Right renal pelvis (tissue), 4 donors: ENCODE data around the gene MLANA. TPM values are rescaled to one million over a fixed set of nuclear protein-coding genes. Genes with fewer than 3 reads are reported as not detected.
"Not testable (repeated sequence)": the region's sequence is repeated elsewhere in the genome, so short reads cannot be mapped to it uniquely, and the experiment has no call there.

Experiments used
- DNase-seq, 4 donors: peaks; one replicate each; pipeline ENCODE4 v3.0.0-alpha.2; 2013; ENCODE audit warnings: low read depth in 4 of 4, low spot score in 3 of 4, missing footprints in 1 of 4
- polyA plus RNA-seq, 4 donors: library from polyadenylated mRNA; unstranded; fragments of 120-200 nt; gene quantifications; one replicate each; pipeline ENCODE4 v1.2.1, GENCODE V29; 2013; ENCODE audit not compliant: insufficient read length in 4 of 4

Gene MLANA
- polyA plus RNA-seq, 4 donors: 0.61 to 1.4 (median 0.83) TPM

DNA sequence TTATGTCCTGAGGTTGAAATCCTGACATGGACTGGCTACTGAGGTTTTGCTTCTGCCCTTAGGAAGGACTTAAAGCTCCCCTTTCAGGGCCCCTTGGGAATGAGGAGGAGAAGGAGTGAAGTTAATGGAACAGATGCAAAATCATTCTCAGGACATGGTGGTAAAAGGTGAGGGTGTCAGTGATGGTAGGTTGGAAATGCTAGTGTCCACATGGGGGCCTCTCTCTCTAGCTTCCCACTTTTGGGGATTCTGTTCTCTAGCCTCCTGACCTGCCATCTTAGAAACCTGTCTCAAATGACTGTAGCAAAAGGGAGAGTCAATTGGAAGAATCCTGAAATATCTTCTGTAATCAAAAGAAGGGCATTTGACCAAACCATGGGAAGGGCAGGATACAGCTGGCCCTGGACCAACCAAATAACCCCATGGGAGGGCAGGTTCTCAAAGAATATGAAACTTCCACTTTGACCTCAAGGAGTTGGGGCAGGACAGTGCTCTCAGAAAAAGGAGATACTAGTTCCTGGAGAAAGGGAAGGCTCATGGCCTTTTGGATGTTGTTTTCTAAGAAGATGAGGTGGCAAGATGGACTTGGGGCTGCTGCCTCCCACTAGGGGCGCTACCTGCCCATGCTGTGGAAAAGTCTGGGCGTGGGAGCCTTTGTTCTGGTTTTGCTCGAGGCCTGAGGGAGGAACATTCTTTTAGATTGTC lies 21.2 kb upstream of the MLANA start:
- no peak for DNase-seq

GRCh38 chr9:5870020-5870339 lies 20.7 kb upstream of the MLANA start:
- no peak for DNase-seq

GRCh38 chr9:5870691-5871090 lies 20.0 kb upstream of the MLANA start:
- DNase-seq: no peak

GRCh38 chr9:5871785-5872184 lies 18.9 kb upstream of the MLANA start:
- no peak for DNase-seq

DNA sequence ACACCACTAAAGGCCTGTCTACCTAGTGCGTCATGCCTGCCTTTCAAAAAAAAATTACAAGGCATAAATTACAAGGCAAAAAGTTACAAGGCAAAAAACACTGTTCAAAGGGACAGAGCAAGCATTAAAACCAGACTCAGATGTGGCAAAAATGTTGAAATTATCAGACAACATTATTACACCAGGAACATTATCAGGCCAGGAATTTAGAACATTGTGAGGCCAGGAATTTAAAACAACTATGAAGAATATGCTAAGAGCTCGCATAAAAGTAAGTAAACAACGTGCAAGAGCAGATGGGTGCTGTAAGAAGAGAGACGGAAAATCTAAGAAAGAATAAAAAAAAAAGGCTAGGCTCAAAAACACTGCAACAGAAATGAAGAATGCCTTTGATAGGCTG lies 18.2 kb upstream of the MLANA start:
- no peak for DNase-seq

- DNase-seq: no peak
Measured at GRCh38 chr9:5873439-5873838, 17.2 kb upstream of the MLANA start.

GRCh38 chr9:5874048-5874447 lies 16.6 kb upstream of the MLANA start:
- no peak for DNase-seq

- no peak for DNase-seq
Measured at GRCh38 chr9:5876026-5876425, 14.7 kb upstream of the MLANA start.

DNA sequence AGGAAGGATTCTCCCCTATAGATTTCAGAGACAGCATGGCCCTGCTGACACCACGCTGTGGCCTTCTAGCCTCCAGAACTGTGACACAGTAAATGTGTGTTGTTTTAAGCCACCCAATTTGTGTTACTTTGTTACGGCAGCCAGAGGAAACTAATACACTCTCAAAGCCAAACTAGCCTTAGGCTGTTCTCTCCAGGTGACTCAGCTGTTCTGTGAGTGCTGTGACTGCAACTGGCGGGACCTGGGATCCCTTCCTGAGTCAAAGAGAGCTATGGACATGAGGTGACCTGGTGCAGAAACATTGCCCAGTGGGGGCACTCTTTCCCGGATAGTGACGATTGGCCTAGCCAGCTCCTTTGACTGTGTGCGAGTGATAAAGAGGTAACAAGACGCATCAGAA lies 14.0 kb upstream of the MLANA start:
- DNase-seq: no peak

- no peak for DNase-seq
Measured at GRCh38 chr9:5879419-5880181, 11.1 kb upstream of the MLANA start.

- DNase-seq: not testable (repeated sequence)
Measured at GRCh38 chr9:5882244-5883012, 8.3 kb upstream of the MLANA start.

GRCh38 chr9:5884191-5884590 lies 6.5 kb upstream of the MLANA start:
- no peak for DNase-seq

DNA sequence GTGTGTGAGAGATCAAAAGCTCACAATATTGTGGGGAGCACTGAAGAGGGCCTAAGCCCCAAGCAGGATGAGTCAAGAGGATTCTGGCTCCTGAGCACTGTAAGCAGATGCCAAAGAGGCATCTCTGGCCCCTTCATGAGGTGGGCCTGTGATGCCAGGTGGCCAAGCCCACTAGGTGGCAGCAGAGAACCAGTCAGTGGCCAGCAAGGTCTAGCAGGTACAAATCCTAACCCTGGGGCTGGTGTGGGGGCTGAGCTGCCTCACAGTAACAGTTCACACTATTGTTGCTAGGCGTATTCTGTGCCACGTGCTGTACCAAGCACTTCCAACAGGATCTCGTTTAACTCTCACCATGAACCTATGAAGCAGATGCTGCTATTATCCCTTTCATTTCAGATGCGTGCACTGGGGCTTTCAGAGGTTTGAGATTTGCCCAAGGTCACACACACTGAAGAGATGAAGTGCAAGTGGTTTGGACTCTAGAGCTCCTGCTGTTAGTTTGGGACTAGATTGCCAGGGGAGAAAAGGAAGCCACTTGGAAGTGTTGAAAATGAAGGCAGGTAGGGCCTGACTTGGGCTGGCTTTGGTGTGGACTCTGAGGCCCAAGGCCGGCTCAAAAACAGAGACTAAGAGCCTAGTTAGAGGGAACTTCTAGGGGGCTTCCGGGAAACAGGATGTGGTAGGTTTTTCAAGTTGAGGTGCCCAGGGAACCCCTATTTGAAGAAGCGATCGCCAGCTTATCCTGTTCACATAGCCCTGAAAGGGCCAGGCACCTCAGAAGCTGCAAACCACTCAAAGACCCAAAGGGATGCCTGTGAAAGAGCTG lies 4.4 kb upstream of the MLANA start:
- peak; percentile 53 to 69 (median 63) for DNase-seq

- DNase-seq: peak; percentile 29 to 57 (median 40)
Measured at GRCh38 chr9:5892456-5893133, 1.9 kb downstream of the MLANA start.

DNA sequence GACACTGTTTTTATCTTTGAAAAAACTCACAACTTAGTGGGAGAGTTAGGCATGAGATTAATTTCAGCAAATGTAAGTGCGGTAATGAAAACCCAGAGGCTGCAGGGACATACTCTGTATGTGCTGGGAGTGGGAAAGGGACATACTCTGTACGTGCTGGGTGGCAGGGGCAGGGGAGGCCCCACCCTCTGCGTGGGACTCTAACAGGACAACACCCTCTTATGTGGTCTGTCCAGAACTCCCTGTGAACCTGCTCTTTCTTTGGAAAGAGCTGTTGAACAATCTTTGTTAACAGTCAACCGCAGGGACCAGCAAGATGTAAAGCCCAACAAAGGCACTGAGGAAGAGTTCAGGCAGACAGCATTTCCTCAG lies 2.4 kb downstream of the MLANA start:
- no peak for DNase-seq

DNA sequence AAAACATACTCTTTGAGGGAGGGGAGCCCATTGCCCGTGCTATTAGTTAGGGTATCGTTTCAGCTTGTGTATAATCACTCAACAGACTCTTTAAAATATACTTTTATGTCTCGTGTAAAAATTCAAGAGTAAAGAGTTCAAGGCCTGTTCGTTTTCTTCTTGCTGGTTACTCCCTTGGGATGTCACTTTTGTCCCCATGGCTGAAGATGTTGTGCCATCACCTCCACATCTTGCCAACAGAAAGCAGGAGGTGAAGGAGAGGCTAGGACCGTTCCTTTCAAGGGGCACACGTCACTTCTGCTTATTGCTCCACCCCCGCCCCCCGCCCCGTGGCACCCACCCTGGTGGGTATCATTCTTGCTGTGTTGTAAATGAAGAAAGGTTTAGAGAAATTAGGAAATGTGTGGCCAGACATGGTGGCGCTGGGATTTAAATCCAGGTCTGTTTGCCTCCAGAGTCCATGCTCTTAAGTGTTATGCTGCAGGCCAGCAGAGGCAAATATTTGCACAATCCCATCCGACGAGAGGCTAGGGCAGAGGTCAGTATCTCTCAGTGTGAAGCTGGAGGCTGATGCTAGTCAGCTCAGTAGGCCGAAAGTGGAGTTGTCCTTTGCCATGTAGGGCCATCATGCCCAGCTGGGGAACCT lies 3.0 kb downstream of the MLANA start:
- DNase-seq: no peak

GRCh38 chr9:5894237-5894959 lies 3.7 kb downstream of the MLANA start:
- DNase-seq: no peak

DNA sequence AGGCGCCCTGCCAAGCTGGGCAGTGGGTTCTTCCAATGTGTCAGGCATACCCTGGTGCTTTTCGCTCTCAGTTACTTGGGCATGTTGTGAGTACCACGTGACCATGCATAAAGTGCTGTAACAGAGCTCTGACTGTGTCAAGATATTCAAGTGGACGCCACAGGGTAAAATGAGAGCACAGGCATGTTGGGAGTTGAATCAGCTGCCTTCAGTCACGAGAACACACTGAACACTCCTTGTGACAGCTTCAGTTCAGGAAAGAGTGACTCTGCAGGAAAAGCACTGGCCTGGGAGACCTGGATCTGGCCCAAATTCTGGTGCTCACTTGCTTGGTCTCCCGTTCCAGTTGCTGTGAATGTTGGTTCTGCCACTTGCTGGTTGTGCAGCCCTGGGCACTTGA lies 5.1 kb downstream of the MLANA start:
- DNase-seq: no peak

DNA sequence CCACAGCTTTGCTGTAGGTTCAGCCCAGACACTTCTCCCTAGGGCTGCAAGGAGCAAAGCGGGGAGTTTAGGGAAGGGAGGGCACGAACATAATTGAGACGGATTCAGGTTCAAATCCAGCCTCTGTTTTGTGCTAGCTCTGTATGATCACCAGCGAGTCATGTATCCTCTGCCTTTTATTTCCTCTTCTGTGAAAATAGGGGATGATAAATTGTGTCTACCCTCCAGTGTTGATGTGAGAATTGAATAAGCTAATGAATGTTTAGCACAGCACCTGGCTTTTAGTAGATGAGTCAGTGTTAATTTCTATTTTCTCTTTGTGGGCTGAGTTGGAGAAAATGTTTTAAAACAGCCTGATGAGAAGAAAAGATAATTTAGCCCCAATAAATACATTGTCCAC lies 6.2 kb downstream of the MLANA start:
- DNase-seq: no peak
